ENCODE results near the gene PGLYRP1.

DNA sequence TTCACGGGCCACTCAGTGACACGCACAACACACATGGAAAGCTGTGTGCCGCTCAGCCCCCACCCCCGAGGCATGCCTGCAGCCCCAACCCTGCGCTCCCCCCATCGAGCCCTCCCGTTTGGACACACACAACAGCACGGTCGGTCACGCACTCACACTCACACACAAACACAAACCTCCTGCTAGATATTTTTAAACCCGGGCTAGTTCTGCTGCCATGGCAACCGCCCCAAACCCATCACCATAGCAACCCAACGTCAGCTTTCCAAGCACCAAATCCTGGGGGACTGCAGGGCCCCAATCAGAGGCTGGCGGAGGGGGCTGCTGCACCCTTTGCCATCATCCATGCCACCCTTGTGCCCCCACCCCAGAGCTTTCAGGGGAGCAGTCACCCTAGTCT is 46.7 kb downstream of the PGLYRP1 start:
- TF ChIP-seq, protein P1, sequence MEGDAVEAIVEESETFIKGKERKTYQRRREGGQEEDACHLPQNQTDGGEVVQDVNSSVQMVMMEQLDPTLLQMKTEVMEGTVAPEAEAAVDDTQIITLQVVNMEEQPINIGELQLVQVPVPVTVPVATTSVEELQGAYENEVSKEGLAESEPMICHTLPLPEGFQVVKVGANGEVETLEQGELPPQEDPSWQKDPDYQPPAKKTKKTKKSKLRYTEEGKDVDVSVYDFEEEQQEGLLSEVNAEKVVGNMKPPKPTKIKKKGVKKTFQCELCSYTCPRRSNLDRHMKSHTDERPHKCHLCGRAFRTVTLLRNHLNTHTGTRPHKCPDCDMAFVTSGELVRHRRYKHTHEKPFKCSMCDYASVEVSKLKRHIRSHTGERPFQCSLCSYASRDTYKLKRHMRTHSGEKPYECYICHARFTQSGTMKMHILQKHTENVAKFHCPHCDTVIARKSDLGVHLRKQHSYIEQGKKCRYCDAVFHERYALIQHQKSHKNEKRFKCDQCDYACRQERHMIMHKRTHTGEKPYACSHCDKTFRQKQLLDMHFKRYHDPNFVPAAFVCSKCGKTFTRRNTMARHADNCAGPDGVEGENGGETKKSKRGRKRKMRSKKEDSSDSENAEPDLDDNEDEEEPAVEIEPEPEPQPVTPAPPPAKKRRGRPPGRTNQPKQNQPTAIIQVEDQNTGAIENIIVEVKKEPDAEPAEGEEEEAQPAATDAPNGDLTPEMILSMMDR (IDR thresholded peaks at IDR 0.05), result no peak
- TF ChIP-seq EP300 (IDR thresholded peaks at IDR 0.05), result no peak
- TF ChIP-seq POLR2A (IDR thresholded peaks at IDR 0.05), result no peak

Measured in tibial nerve (tissue), 4 donors.